GM21576 (cell line): Measurements from ENCODE around the gene MXRA7.
"Not testable (repeated sequence)": the region's sequence is repeated elsewhere in the genome, so short reads cannot be mapped to it uniquely, and the experiment has no call there.

Experiments used
- ATAC-seq: cut with Tn5 transposase; IDR thresholded peaks from one replicate; pipeline ENCODE4 v1.9.1; 2021; ENCODE audit warnings: mild to moderate bottlenecking, moderate library complexity; ENCODE audit not compliant: unreplicated experiment

MXRA7 gene

GRCh38 chr17:76657505-76658241 lies 53.1 kb downstream of the MXRA7 start:
- no peak for ATAC-seq

- no peak for ATAC-seq
Observed at GRCh38 chr17:76654408-76654807, 56.4 kb downstream of the MXRA7 start.

GRCh38 chr17:76650504-76650903 lies 60.3 kb downstream of the MXRA7 start:
- no peak for ATAC-seq

GRCh38 chr17:76646712-76647111 lies 64.1 kb downstream of the MXRA7 start:
- ATAC-seq: no peak

GRCh38 chr17:76645481-76645880 lies 65.3 kb downstream of the MXRA7 start:
- ATAC-seq: no peak

- ATAC-seq: no peak
Observed at GRCh38 chr17:76644995-76645394, 65.8 kb downstream of the MXRA7 start.

- no peak for ATAC-seq
Observed at GRCh38 chr17:76643553-76644148, 67.1 kb downstream of the MXRA7 start, which contains the start of gene ST6GALNAC1. Gene ST6GALNAC1 (minus strand): TSS chr17:76643757. CDS start chr17:76643638, 119 bp downstream.

GRCh38 chr17:76642994-76643393 lies 67.8 kb downstream of the MXRA7 start:
- no peak for ATAC-seq

- no peak for ATAC-seq
Observed at GRCh38 chr17:76642032-76642561, 68.7 kb downstream of the MXRA7 start.

GRCh38 chr17:76641501-76641900 lies 69.3 kb downstream of the MXRA7 start:
- ATAC-seq: no peak

GRCh38 chr17:76640550-76641380 lies 70.0 kb downstream of the MXRA7 start:
- no peak for ATAC-seq

- no peak for ATAC-seq
Observed at GRCh38 chr17:76638263-76638662, 72.5 kb downstream of the MXRA7 start.

GRCh38 chr17:76636486-76637206 lies 74.1 kb downstream of the MXRA7 start:
- ATAC-seq: not testable (repeated sequence)

- no peak for ATAC-seq
Observed at GRCh38 chr17:76635659-76636360, 75.0 kb downstream of the MXRA7 start.

- no peak for ATAC-seq
Observed at GRCh38 chr17:76635039-76635438, 75.7 kb downstream of the MXRA7 start.

- no peak for ATAC-seq
Observed at GRCh38 chr17:76633628-76634328, 77.0 kb downstream of the MXRA7 start.

- ATAC-seq: no peak
Observed at GRCh38 chr17:76631821-76632565, 78.8 kb downstream of the MXRA7 start.

GRCh38 chr17:76630151-76630550 lies 80.6 kb downstream of the MXRA7 start:
- ATAC-seq: no peak
